Heart left ventricle (tissue), 16 donors: ENCODE results near the gene PEX13. TPM values are rescaled to one million over a fixed set of nuclear protein-coding genes. Genes with fewer than 3 reads are reported as not detected.

Source experiments
- ATAC-seq, 4 donors: fragments of 200-7000 bp; cut with Tn5 transposase; one replicate each; pipeline ENCODE4 v1.9.1; 2020 to 2022; ENCODE audit warnings: moderate library complexity in 4 of 4, mild to moderate bottlenecking in 3 of 4, moderate number of reproducible peaks in 1 of 4
- DNase-seq, 5 donors: peaks; one replicate each; pipeline ENCODE4 v3.0.0-alpha.2; 2020
- H3K27ac ChIP-seq, 12 donors: fragments of 200-600 bp; sonication (generic) in 4 of 12; one replicate each; pipeline versions ENCODE4 v1.5.0 to v1.8.0; 2016 to 2022; ENCODE audit warnings: mild to moderate bottlenecking in 2 of 12
- H3K27me3 ChIP-seq, 9 donors: fragments of 200-600 bp; sonication (generic) in 2 of 9; one replicate each; pipeline versions ENCODE4 v1.5.1 to v1.8.0; 2016 to 2022; ENCODE audit warnings: mild to moderate bottlenecking in 3 of 9
- H3K36me3 ChIP-seq, 9 donors: fragments of 200-600 bp; sonication (generic) in 2 of 9; one replicate each; pipeline versions ENCODE4 v1.5.0 to v1.8.0; 2018 to 2022; ENCODE audit warnings: mild to moderate bottlenecking in 2 of 9
- H3K4me1 ChIP-seq, 12 donors: fragments of 200-600 bp; sonication (generic) in 4 of 12; one replicate each; pipeline versions ENCODE4 v1.5.0 to v1.8.0; 2016 to 2022; ENCODE audit warnings: mild to moderate bottlenecking in 3 of 12
- H3K4me3 ChIP-seq, 12 donors: fragments of 200-600 bp; sonication (generic) in 4 of 12; one replicate each; pipeline versions ENCODE4 v1.5.0 to v1.8.0; 2017 to 2022; ENCODE audit warnings: mild to moderate bottlenecking in 9 of 12, moderate library complexity in 4 of 12
- H3K9me3 ChIP-seq, 12 donors: fragments of 200-600 bp; sonication (generic) in 4 of 12; one replicate each; pipeline versions ENCODE4 v1.5.0 to v1.8.0; 2016 to 2022; ENCODE audit warnings: mild to moderate bottlenecking in 1 of 12
- CTCF ChIP-seq, 12 donors: fragments of 200-600 bp; sonication (generic) in 4 of 12; IDR thresholded peaks; one replicate each; pipeline versions ENCODE4 v1.5.0 to v1.8.0; 2018 to 2022; ENCODE audit warnings: antibody characterized with exemption in 12 of 12, mild to moderate bottlenecking in 5 of 12
- POLR2A ChIP-seq, 2 donors: fragments of 450-650 bp; IDR thresholded peaks; one replicate each; pipeline ENCODE4 v1.6.1; 2017; ENCODE audit warnings: antibody characterized with exemption in 2 of 2, mild to moderate bottlenecking in 2 of 2, moderate library complexity in 2 of 2
- WGBS, 4 donors: extraction: QIAGEN DNeasy Blood & Tissue Kit in 2 of 4; methylation state at CpG; one replicate each; pipeline versions ENCODE4 v1.1.5 to v1.1.7; 2013 to 2018; 5-methylcytosine and 5-hydroxymethylcytosine counted together
- intact Hi-C, 10 donors: fragments of 100-400 bp; cut with DNase I; formaldehyde crosslinking; loops; one replicate each; pipeline versions ENCODE4 v1.11.1 to v1.14.2; 2022
- polyA plus RNA-seq, 2 donors: library from polyadenylated mRNA; stranded (reverse); fragments of 200-250 nt; gene quantifications; one replicate each; pipeline ENCODE4 v1.2.3, GENCODE V29; 2013
- total RNA-seq, 9 donors: library from RNA; depleted of rRNA in 2 of 9; stranded (reverse); fragments of >200 nt in 2 of 9; fragmentation: NEBNext Ultra II Directional in 3 of 9; extraction: Animal tissue kit (Norgen Biotek cat#: 25700) in 3 of 9; gene quantifications; one replicate each; pipeline versions ENCODE4 v1.1.0 to v1.2.4, GENCODE V29; 2016 to 2023
- donor health status: ischemic (EF 13 %, LVEDD 7.1; RV severe dilation, severe dysfunction).
- donor health status: healthy with polysubstance abuse.
- donor health status: DM: no; HTN: yes; CAD: no.
- donor health status: DM: no; HTN: no; CAD: no.
- donor health status: ischemic (EF 25% LVEDD 6.9; RV normal size, moderate dysfunction).
- donor health status: ischemic (EF 25% LVEDD 5.7; RV mildly dilated, moderate dysfunction).
- donor health status: healthy.
- donor health status: DM: yes; HTN: yes; CAD: no.
- donor health status: ischemic (EF 35%, LVEDD 5.7; RV mildly dilated, moderate dysfunction).
- donor health status: nonischemic (EF 11% LVEDD 7.7; RV severe dilation, severe dysfunction).
- donor health status: DM: yes; HTN: yes; CAD: no.
- donor health status: PGD.
- donor health status: ischemic (EF 29% LVEDD 5.4; RV normal size, mild dysfunction).
- donor health status: nonischemic (EF 23%, LVEDD 6.1; RV moderate dilation, normal function).

Gene PEX13
- total and polyA plus RNA-seq, 11 donors: 11.7 to 27.6 (median 23.8) TPM

GRCh38 chr2:61055557-61055956, 38.0 kb downstream of the PEX13 start:
- intact Hi-C loops: no loop called here
- WGBS, 4 donors: 44 to 54% (median 48%) methylated on average over 2 of the region's 2 CpGs
- ATAC-seq (no peak), DNase-seq (no peak)
- TF ChIP-seq CTCF (IDR thresholded peaks at IDR 0.05) (no peak), POLR2A (IDR thresholded peaks at IDR 0.05) (no peak)
- peaks cover 0 to 48% (median 23%) of the 10 kb centered on the region in 9 donors for H3K36me3 ChIP-seq
- no peak overlapping the region for H3K4me3 ChIP-seq
- H3K4me1 ChIP-seq: peaks cover 0 to 7% (median 0%) of the 10 kb centered on the region in 12 donors
- no peaks in the 10 kb centered on the region for H3K27me3 ChIP-seq
- H3K27ac ChIP-seq: no peak overlapping the region
- no peaks in the 10 kb centered on the region for H3K9me3 ChIP-seq

- Histone ChIP-seq H3K4me3 (no peak overlapping the region), H3K36me3 (peaks cover 0 to 28% (median 6%) of the 10 kb centered on the region in 9 donors), H3K4me1 (peaks cover 0 to 7% (median 0%) of the 10 kb centered on the region in 12 donors), H3K9me3 (no peaks in the 10 kb centered on the region), H3K27ac (no peak overlapping the region), H3K27me3 (no peaks in the 10 kb centered on the region)
- ATAC-seq (no peak), DNase-seq (no peak)
- no peak for TF ChIP-seq CTCF (IDR thresholded peaks at IDR 0.05)
- no peak for TF ChIP-seq POLR2A (IDR thresholded peaks at IDR 0.05)
- intact Hi-C loops: no loop called here
These were observed 40.0 kb downstream of the PEX13 start for GRCh38 chr2:61057562-61057961.

- DNase-seq (no peak), ATAC-seq (no peak)
- no peak overlapping the region for H3K4me3 ChIP-seq
- TF ChIP-seq POLR2A (IDR thresholded peaks at IDR 0.05): no peak
- no peak for TF ChIP-seq CTCF (IDR thresholded peaks at IDR 0.05)
- no peak overlapping the region for H3K27ac ChIP-seq
- H3K27me3 ChIP-seq: no peaks in the 10 kb centered on the region
- peaks cover 0 to 7% (median 0%) of the 10 kb centered on the region in 12 donors for H3K4me1 ChIP-seq
- peaks cover 0 to 13% (median 4%) of the 10 kb centered on the region in 9 donors for H3K36me3 ChIP-seq
- intact Hi-C loops: no loop called here
- no peaks in the 10 kb centered on the region for H3K9me3 ChIP-seq
These were observed 41.9 kb downstream of the PEX13 start for GRCh38 chr2:61059382-61059781.

GRCh38 chr2:61065714-61066709, 48.5 kb downstream of the PEX13 start, which contains the start of gene SANBR:
Gene SANBR (plus strand): TSS chr2:61065871. CDS start chr2:61070351, 4,480 bp downstream.
- WGBS, 4 donors: 0 to 1% (median 0%) methylated on average over 9 to 112 of the region's 112 CpGs
- Histone ChIP-seq H3K27me3 (no peaks in the 10 kb centered on the region), H3K36me3 (peaks cover 0 to 23% (median 14%) of the 10 kb centered on the region in 9 donors), H3K27ac (peak within 1 kb of the TSS; percentile 57 to 94 (median 86)), H3K4me1 (peaks cover 0 to 15% (median 7%) of the 10 kb centered on the region in 12 donors), H3K4me3 (peak within 1 kb of the TSS; percentile 78 to 97 (median 92)), H3K9me3 (no peaks in the 10 kb centered on the region)
- DNase-seq (peak; percentile 88 to 93 (median 91)), ATAC-seq (peak; percentile 89 to 99 (median 98))
- intact Hi-C loops: loop anchor here in 4 of 10 donors (5.0 to 10.0 kb wide), 3 partner anchors 49 to 111 kb away; partner anchors contain the start of genes PEX13 (in 4 of the 4) and PUS10 (in 4 of the 4)
- TF ChIP-seq CTCF (IDR thresholded peaks at IDR 0.05) (peak in 3 of 12 donors; percentile 14 to 30 (median 24)), POLR2A (IDR thresholded peaks at IDR 0.05) (peak in 1 of 2 donors; percentile 77)
